Left cardiac atrium (tissue), 4 donors: ENCODE results near the gene HIVEP3. TPM values are rescaled to one million over a fixed set of nuclear protein-coding genes. Genes with fewer than 3 reads are reported as not detected.

Experiments used
- ATAC-seq, 2 donors: fragments of 200-7000 bp; cut with Tn5 transposase; one replicate each; pipeline ENCODE4 v1.9.1; 2020; ENCODE audit warnings: mild to moderate bottlenecking in 2 of 2, moderate library complexity in 2 of 2
- DNase-seq: peaks from one replicate; pipeline ENCODE4 v3.0.0-alpha.2; 2020
- intact Hi-C, 2 donors: fragments of 100-400 bp; cut with DNase I; formaldehyde crosslinking; loops; one replicate each; pipeline versions ENCODE4 v1.14.1 to v1.15.1; 2022 to 2023
- total RNA-seq, 2 donors: library from RNA; stranded (reverse); fragmentation: NEBNext Ultra II Directional; extraction: Animal tissue kit (Norgen Biotek cat#: 25700); gene quantifications; one replicate each; pipeline ENCODE4 v1.2.1, GENCODE V29; 2021
- donor health status: DM: no; HTN: yes; CAD: no.
- donor health status: DM: no; HTN: yes; CAD: no; lungs with severe emphysema.
- donor health status: DM: yes; HTN: yes; CAD: no.
- donor health status: Dilated cardiomyopathy.

Gene HIVEP3
- total RNA-seq, 2 donors from 2014 or later = 6.6 to 7.2 TPM

DNA sequence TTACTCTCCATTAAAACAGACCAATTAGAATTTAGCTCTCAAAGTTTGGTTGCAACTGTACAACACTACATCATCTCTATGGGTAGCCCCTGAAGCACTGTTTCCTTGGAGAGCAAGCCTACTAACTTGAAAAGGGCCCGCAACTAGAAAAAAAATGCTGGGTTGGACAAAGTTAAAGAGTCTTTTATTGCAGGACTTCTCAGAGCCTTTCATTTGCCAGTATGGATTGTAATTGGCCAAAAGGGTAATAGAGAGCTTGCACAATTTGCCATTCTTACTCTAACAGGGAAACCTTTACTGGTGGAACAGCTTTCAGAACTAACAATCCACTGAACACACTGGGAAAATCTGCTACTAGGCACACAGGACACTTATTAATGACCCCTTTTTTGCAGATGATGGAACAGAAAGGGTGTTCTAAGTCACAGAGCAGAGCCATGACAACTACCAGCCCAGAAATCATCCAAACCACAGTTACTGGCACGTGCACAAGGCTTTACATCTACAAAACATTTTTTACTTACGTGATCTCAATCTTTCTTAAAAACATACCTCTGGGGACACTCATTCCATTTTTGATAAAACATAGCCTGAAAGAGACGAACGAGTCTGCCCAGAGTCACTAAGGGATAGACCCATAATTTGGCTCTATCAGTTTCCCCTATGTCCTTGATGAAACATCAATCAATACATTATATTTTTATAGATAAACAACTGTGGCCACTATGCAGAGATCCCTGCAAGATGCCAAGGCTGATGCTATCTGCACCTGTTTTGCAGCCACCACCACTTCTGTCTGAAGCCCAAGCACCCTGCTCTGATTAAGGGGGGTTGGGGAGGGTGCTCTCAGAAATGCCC is 257.9 kb downstream of the HIVEP3 start:
- intact Hi-C loops = loop anchor here in 1 of 2 donors (10.0 kb wide), 1 partner anchor 86 kb away; no protein-coding TSS in a partner anchor
- ATAC-seq (no peak), DNase-seq (no peak)

- ATAC-seq (no peak), DNase-seq (no peak)
- intact Hi-C loops = loop anchor here in 1 of 2 donors (10.0 kb wide), 1 partner anchor 85 kb away; no protein-coding TSS in a partner anchor
These were observed 258.8 kb downstream of the HIVEP3 start for GRCh38 chr1:41659903-41660302.

- intact Hi-C loops = no loop called here
- ATAC-seq (no peak), DNase-seq (no peak)
These were observed 259.6 kb downstream of the HIVEP3 start for GRCh38 chr1:41659159-41659495.

DNA sequence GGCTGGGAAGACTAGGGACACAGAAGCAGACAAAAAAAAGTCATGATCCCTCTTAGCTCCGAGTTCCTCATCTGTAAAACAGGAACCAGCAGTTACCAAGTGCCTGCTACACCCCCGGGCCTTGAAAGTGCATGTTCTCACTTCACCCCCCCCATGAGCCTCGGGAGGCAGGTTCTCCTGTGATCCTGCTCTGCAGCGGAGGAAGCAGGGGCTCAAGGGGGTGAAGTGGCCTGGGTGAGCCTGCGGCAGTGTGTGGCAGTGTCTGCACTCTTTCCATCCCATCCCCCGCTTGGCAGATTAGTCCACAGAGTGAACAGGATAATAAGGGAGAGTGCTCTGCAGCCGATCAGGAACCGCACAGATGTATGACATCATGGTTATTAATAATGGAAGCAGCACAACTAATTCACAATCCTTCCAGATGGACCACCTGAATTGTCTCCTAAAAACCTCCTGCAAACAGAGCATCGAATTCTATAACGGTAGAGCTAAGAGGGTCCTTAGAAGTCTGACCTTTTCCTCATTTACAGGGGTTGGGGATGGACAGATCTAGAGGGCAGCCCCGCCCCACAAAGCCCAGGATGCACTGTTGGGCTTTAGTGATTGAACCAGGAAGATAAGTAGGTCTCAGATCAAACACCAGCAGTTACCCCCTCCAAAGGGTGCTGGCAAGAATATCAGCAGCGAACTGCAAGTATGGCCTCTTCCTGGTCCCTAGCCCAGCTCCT is 260.1 kb downstream of the HIVEP3 start:
- intact Hi-C loops = no loop called here
- peak; percentile 23 for DNase-seq

GRCh38 chr1:41657679-41658295 is 260.9 kb downstream of the HIVEP3 start:
- DNase-seq (peak; percentile 1), ATAC-seq (no peak)
- intact Hi-C loops = no loop called here

More for the DNA sequence above, 260.1 kb downstream of the HIVEP3 start:
- ATAC-seq = no peak

DNA sequence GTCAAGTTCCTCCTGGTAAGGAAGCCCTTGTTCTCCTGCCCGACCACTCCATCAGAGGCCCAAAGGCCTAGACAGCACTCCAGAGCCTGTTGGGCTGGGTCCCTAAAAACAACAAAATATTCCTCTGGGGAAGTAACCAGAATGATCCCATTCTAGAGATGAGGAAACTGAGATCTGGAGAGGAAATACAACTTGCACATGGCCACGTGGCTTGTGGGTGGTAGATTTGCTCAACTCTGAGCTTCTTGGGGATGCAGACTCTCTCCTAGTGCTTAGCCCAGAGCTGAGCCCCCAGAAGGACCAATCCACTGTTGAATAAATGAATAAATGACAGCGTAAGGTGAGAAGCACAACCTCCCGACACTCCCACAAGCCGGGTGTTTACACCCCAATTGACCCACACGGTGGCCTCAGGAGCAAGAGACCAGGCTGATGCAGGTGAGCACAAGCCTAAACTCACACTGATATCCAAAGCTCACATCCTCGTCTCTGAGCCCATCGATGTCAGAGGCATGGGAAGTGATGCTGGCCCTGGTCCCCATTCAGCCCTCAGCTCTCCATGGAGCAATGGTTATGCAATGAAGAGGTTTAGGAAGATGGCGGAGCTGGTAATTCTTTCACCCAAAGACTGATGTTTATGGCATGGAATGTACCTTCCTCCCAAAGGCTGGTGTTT is 261.8 kb downstream of the HIVEP3 start:
- no peak for ATAC-seq
- DNase-seq = peak; percentile 8
- intact Hi-C loops = no loop called here

DNA sequence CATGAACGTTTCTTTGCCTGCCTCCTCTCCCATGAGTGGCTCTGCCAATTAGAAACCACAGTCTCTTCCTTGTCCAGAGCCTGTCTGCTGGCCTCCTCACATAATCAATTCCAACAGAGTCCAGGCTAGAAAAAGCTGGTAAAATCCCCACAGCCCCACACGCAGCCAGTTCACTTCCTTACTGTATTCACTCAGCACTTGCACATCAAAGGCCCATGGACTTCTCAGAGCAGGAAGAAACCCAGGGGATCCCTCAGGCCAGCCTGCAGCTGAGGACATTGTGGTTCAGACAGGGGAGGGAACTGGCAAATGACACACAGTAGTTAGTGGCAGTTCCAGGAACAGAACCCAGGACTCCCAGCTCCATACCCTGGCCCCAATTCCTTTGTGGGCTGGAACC is 262.7 kb downstream of the HIVEP3 start:
- ATAC-seq (peak in 1 of 2 donors; percentile 27), DNase-seq (peak; percentile 7)
- intact Hi-C loops = no loop called here

GRCh38 chr1:41655632-41656031 is 263.1 kb downstream of the HIVEP3 start:
- ATAC-seq (no peak), DNase-seq (no peak)
- intact Hi-C loops = no loop called here

- intact Hi-C loops = no loop called here
- no peak for DNase-seq
- no peak for ATAC-seq
These were observed 265.1 kb downstream of the HIVEP3 start for GRCh38 chr1:41653574-41653973.

DNA sequence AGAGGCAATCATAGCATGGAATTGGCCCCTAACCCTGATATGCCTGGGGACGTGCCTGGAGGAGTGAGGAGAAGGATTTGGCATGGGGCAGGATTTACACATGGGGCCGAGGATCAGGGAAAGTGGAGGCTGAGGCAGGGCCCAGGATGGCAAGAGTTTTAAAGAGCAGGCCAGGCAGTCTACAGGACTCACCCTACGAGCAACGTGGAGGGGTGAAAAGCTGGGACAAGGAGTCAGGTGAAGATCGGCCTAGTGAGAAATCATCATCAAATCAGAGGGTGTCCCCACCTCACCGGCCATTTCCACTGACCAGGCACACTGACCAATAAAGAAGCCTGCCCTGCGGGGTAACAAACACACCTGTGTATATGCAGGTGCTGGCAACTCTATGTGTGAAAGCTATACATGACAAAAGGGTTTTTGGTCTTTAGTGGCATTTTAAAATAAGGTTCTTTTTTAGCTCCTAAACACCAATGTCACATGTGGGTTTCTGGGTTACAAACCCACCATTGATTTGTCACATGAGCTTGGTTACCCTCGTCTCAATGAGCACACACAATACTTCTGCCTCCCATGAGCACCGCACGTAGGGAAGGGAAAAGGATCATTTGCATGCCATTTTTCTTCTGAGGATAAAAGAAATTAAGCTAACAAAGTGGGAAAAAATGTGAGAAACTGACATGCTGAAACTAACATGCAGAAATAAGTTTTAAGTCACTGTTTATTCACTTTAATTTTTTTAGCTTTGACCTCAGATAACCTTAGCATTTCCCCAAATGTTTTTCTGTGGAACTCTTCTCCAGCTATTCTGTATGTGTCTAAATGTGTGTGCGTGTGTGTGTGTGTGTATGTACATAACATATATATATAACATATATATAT is 266.1 kb downstream of the HIVEP3 start:
- ATAC-seq (no peak), DNase-seq (peak; percentile 7)
- intact Hi-C loops = no loop called here

- DNase-seq (peak; percentile 59), ATAC-seq (peak; percentile 50 to 75)
- intact Hi-C loops = no loop called here
These were observed 268.5 kb downstream of the HIVEP3 start for GRCh38 chr1:41650028-41650880.

- no peak for DNase-seq
- intact Hi-C loops = no loop called here
- no peak for ATAC-seq
These were observed 269.2 kb downstream of the HIVEP3 start for GRCh38 chr1:41649396-41650027.

- no peak for DNase-seq
These were observed 269.9 kb downstream of the HIVEP3 start for GRCh38 chr1:41648844-41649243.

GRCh38 chr1:41648230-41648629 is 270.5 kb downstream of the HIVEP3 start:
- DNase-seq = no peak

More at GRCh38 chr1:41648844-41649243, 269.9 kb downstream of the HIVEP3 start:
- intact Hi-C loops = no loop called here
- peak in 1 of 2 donors; percentile 21 for ATAC-seq

DNA sequence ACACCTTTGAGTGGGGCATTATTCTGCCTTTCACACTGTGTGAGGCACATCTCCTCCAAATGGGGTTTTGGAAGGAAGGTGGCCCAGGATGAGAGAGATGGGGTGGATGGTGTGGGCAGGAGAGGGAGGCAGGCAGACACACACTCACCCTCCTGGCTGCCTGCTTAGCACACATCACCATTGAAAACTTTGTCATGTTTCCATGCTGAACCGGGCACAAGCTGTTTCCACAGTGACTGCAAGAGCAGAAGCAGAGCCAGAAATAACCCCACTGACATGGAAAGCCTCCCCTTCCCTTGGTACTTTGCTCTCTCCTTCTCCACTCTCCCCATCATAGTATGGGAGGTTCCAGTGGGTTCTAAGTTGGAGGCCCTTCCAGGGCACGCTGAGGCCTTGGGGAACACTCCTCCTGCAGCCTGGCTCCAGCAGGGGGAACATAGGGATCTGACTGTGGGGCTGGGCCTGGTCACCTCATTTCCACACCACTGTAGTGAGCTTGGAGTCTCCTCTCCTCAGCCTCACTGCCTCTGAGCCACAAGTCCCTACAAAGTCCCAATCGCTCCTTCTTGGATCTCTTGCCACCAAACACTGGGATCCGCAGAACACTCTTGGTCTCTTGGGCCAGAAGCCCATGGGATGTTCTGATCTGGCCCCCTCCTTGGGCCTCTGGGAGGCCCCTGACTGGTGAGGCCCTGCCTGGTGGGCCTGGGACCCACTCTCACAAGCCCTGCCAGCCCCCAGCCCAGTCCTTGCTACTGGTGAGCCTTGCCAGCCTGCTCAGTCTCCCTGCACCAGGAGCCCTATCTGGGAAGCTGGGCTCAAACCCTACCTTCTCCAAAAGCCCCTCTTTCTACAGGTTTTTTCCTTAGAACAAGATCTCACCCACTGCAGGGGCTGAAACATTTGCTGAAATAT is 271.2 kb downstream of the HIVEP3 start:
- DNase-seq = no peak
- intact Hi-C loops = no loop called here

More at GRCh38 chr1:41648230-41648629, 270.5 kb downstream of the HIVEP3 start:
- ATAC-seq = no peak
- intact Hi-C loops = no loop called here

DNA sequence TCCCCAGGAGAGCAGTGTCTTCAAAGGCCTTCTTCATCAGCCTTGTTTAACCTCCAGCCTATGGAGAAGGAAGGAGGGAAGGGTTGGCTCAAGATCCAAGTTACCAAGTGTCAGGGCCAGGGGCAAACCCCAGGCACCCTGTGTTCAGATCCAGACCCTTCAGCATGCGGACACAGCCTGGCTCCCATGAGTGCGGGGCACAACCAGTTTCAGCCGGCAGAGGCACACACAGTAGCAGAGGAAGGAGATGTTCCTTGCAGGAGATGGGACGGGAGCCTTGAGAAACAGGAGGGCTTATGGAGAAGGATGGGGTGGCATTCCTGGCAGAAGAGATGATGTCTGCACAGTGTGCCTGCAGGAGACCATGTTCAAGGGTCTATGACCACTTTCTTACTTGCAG is 272.5 kb downstream of the HIVEP3 start:
- intact Hi-C loops = no loop called here
- no peak for ATAC-seq
- no peak for DNase-seq

More for the DNA sequence above, 271.2 kb downstream of the HIVEP3 start:
- ATAC-seq = no peak
